HCT116 (cell line): Measurements from ENCODE around the gene CROCC. TPM values are rescaled to one million over a fixed set of nuclear protein-coding genes. Genes with fewer than 3 reads are reported as not detected.

Experiments
- ATAC-seq: fragments of 200-7000 bp; cut with Tn5 transposase; 2 replicates; pipeline ENCODE4 v1.9.1; 2020; ENCODE audit warnings: mild to moderate bottlenecking, moderate library complexity
- BruUV-seq: library from RNA; stranded (reverse); fragments of 400-500 nt; replicated peaks from 2 replicates; lab custom pipeline; 2021; lab: Mats Ljungman, UMichigan
- CTCF ChIA-PET: fragments of 300-600 bp; sonication (Branson Sonifier 250); formaldehyde crosslinking; loops from one replicate; lab custom pipeline; 2021; ENCODE audit warnings: antibody characterized with exemption; lab: Charles Lee
- POLR2A ChIA-PET: fragments of 300-600, 350-600 bp; sonication (Branson Sonifier 250); formaldehyde crosslinking; loops from one replicate; lab custom pipeline; 2021; ENCODE audit warnings: antibody characterized with exemption; lab: Charles Lee
- RAD21 ChIA-PET, 2 experiments: fragments of 300-600 bp; sonication (Branson Sonifier 250); formaldehyde crosslinking; loops; one replicate each; lab custom pipeline; 2023; ENCODE audit warnings: low total read pairs in 2 of 2; ENCODE audit not compliant: uncharacterized antibody in 2 of 2, unreplicated experiment in 2 of 2, low non-redundant PET in 1 of 2; lab: Charles Lee
- DNase-seq: peaks from one replicate; pipeline ENCODE4 v3.0.0-alpha.2; 2010; ENCODE audit warnings: low read depth, low spot score
- H2AFZ ChIP-seq: fragments of 200-600 bp; shearing (Covaris generic), sonication (generic); 2 replicates; pipeline ENCODE4 v1.6.1; 2017; ENCODE audit warnings: low read depth, mixed run types, mixed read lengths, antibody characterized with exemption, low read length; ENCODE audit not compliant: poor library complexity, severe bottlenecking
- H3K27ac ChIP-seq: 2 replicates; pipeline ENCODE4 v1.5.1; 2012; ENCODE audit warnings: low read depth, low read length
- H3K27me3 ChIP-seq: fragments of 200-600 bp; sonication (generic); 2 replicates; pipeline ENCODE4 v1.6.1; 2016; ENCODE audit warnings: mixed run types, low read length, mixed read lengths; ENCODE audit not compliant: insufficient read depth
- H3K36me3 ChIP-seq, 2 experiments: fragments of 200-500 bp in 1 of 2; fragments of 200-600 bp in 1 of 2; sonication (Bioruptor generic) in 1 of 2; sonication (generic) in 1 of 2; 2 replicates each; pipeline versions ENCODE4 v1.5.1 to v1.6.1; 2014 to 2016; ENCODE audit warnings: low read length in 2 of 2, inconsistent platforms in 1 of 2, mixed read lengths in 1 of 2, mixed run types in 1 of 2; ENCODE audit not compliant: insufficient read depth in 2 of 2, control insufficient read depth in 1 of 2
- H3K4me1 ChIP-seq, 2 experiments: fragments of 200-600 bp in 1 of 2; sonication (generic) in 1 of 2; 2 replicates each; pipeline versions ENCODE4 v1.5.1 to v1.6.1; 2012 to 2017; ENCODE audit warnings: low read length in 2 of 2, inconsistent platforms in 1 of 2, mild to moderate bottlenecking in 1 of 2, mixed read lengths in 1 of 2, mixed run types in 1 of 2, moderate library complexity in 1 of 2; ENCODE audit not compliant: insufficient read depth in 2 of 2, control insufficient read depth in 1 of 2
- H3K4me2 ChIP-seq: fragments of 200-600 bp; sonication (generic); 2 replicates; pipeline ENCODE4 v1.6.1; 2017; ENCODE audit warnings: mixed run types, low read length, mixed read lengths
- H3K4me3 ChIP-seq, 2 experiments: fragments of 200-600 bp in 1 of 2; sonication (generic) in 1 of 2; replicated peaks in 1 of 2; 2 replicates each; pipeline ENCODE4 v1.5.1; 2011 to 2016; ENCODE audit warnings: low read length in 2 of 2, control low read depth in 1 of 2, low read depth in 1 of 2, mild to moderate bottlenecking in 1 of 2, mixed read lengths in 1 of 2, mixed run types in 1 of 2
- H3K79me2 ChIP-seq: fragments of 200-600 bp; sonication (generic); 2 replicates; pipeline ENCODE4 v1.6.1; 2017; ENCODE audit warnings: mild to moderate bottlenecking, mixed run types, low read length, moderate library complexity, mixed read lengths; ENCODE audit not compliant: insufficient read depth
- H3K9ac ChIP-seq: fragments of 200-600 bp; sonication (generic); 2 replicates; pipeline ENCODE4 v1.6.1; 2016; ENCODE audit warnings: low read length, mixed read lengths
- H3K9me2 ChIP-seq: fragments of 200-600 bp; sonication (generic), shearing (Covaris generic); 2 replicates; pipeline ENCODE4 v1.6.1; 2017; ENCODE audit warnings: mixed run types, mild to moderate bottlenecking, moderate library complexity; ENCODE audit not compliant: insufficient read depth
- H3K9me3 ChIP-seq, 2 experiments: fragments of 200-500 bp in 1 of 2; fragments of 200-600 bp in 1 of 2; sonication (Bioruptor generic) in 1 of 2; sonication (generic) in 1 of 2; 2 replicates each; pipeline ENCODE4 v1.6.1; 2014 to 2017; ENCODE audit warnings: low read length in 2 of 2, mixed read lengths in 2 of 2, inconsistent platforms in 1 of 2, low read depth in 1 of 2, mild to moderate bottlenecking in 1 of 2, mixed run types in 1 of 2, moderate library complexity in 1 of 2; ENCODE audit not compliant: control insufficient read depth in 1 of 2, insufficient read depth in 1 of 2
- H4K20me1 ChIP-seq: fragments of 200-600 bp; sonication (generic), shearing (Covaris generic); 2 replicates; pipeline ENCODE4 v1.6.1; 2017; ENCODE audit warnings: mixed run types, mild to moderate bottlenecking, moderate library complexity; ENCODE audit not compliant: insufficient read depth
- CEBPB ChIP-seq: IDR thresholded peaks from 2 replicates; pipeline ENCODE4 v1.6.1; 2012; ENCODE audit warnings: low read depth
- CTCF ChIP-seq, 3 experiments: fragments of 200-600 bp in 1 of 3; sonication (generic) in 1 of 3; IDR thresholded peaks in 2 of 3; conservative IDR thresholded peaks in 1 of 3; 2 replicates each; pipeline ENCODE4 v1.5.1; 2012 to 2017; ENCODE audit warnings: low read depth in 2 of 3, low read length in 2 of 3, antibody characterized with exemption in 1 of 3, borderline replicate concordance in 1 of 3, control low read depth in 1 of 3, mild to moderate bottlenecking in 1 of 3, mixed read lengths in 1 of 3, mixed run types in 1 of 3, moderate library complexity in 1 of 3; ENCODE audit not compliant: insufficient read depth in 1 of 3
- EZH2 ChIP-seq: fragments of 200-600 bp; sonication (generic); IDR thresholded peaks from 2 replicates; pipeline ENCODE4 v1.6.1; 2017; ENCODE audit warnings: antibody characterized with exemption, mixed run types
- FOSL1 ChIP-seq: IDR thresholded peaks from 2 replicates; pipeline ENCODE4 v1.6.1; 2012; ENCODE audit warnings: low read depth
- RAD21 ChIP-seq: IDR thresholded peaks from 2 replicates; pipeline ENCODE4 v1.6.1; 2012; ENCODE audit warnings: low read depth, mild to moderate bottlenecking
- SIN3A ChIP-seq: IDR thresholded peaks from 2 replicates; pipeline ENCODE4 v1.6.1; 2012; ENCODE audit warnings: low read depth
- SP1 ChIP-seq: IDR thresholded peaks from 2 replicates; pipeline ENCODE4 v1.6.1; 2012; ENCODE audit warnings: low read depth
- intact Hi-C: fragments of 100-400 bp; cut with micrococcal nuclease; formaldehyde crosslinking; loops from 2 replicates; pipeline ENCODE4 v1.10.0; 2022
- total RNA-seq: library from RNA; stranded (reverse); gene quantifications from one replicate; pipeline ENCODE4 v1.2.1, GENCODE V29; 2021; ENCODE audit not compliant: unreplicated experiment
- TF ChIP-seq, protein P1 (sequence below): IDR thresholded peaks from 2 replicates; pipeline ENCODE4 v1.6.1; 2012

Gene CROCC
- total RNA-seq, 1 experiment from 2014 or later = 30.1 TPM

DNA sequence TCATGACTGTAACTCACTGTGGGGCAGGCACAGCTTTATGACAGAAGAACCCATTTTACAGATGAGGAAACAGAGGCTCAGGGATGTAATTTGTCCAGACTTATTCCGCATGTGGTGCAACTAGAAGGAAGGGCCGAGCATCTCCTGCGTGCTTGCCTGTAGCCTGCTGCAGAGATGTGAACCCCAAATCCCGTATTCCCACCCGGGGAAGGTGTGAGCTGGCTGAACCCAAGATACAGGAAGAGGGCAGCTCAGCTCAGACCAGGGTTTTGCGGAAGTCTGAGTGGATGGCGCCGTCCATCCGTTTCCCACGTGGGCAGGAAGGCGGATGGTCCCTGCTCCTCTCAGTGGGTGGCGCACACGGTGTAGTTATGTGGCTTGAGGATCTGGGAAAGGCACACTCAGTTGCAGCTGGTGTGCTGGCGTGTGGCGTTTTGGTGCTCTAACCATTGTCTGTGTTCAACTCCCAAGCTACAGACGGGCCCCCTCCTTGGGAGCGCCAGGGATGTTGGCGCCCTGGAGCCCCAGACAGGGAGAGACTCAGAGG is 1.2 kb downstream of the CROCC start (continued):
- TF ChIP-seq, protein P1, sequence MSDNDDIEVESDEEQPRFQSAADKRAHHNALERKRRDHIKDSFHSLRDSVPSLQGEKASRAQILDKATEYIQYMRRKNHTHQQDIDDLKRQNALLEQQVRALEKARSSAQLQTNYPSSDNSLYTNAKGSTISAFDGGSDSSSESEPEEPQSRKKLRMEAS = no peak
- TF ChIP-seq RAD21 (no peak), EZH2 (no peak), SP1 (no peak), CTCF (IDR thresholded peaks at IDR 0.05 in 2 of 3, conservative IDR thresholded peaks at IDR 0.05 in 1 of 3; ENCODE audit: borderline replicate concordance in 1 of 3, insufficient read depth in 1 of 3, low read depth in 2 of 3, low read length in 2 of 3) (no peak), CEBPB (no peak), FOSL1 (no peak)

GRCh38 chr1:16924216-16924918 is 2.6 kb downstream of the CROCC start:
- no peak overlapping the region for H2AFZ ChIP-seq
- no TSS peak for BruUV-seq
- POLR2A ChIA-PET = no interaction called here
- no peaks in the 10 kb centered on the region for H3K79me2 ChIP-seq
- no peak overlapping the region for H3K4me2 ChIP-seq
- no peak for DNase-seq
- no peak overlapping the region for H3K4me3 ChIP-seq
- ATAC-seq = no peak
- RAD21 ChIA-PET = no interaction called here
- peaks cover 6 to 17% of the 10 kb centered on the region in 2 experiments for H3K4me1 ChIP-seq
- 0 out of 4 replicates have a peak, but pooled peaks cover 0 to 3% of the 10 kb centered on the region in 2 experiments for H3K36me3 ChIP-seq
- CTCF ChIA-PET = interaction anchor here (0.7 to 0.9 kb wide), 2 partner anchors 28 to 304 kb away, joined by 3 read pairs; no protein-coding TSS in a partner anchor
- H3K9me3 ChIP-seq = no peaks in the 10 kb centered on the region
- TF ChIP-seq SIN3A (no peak), RAD21 (no peak)
- intact Hi-C loops = no loop called here
- no peaks in the 10 kb centered on the region for H4K20me1 ChIP-seq
- H3K27me3 ChIP-seq = no peaks in the 10 kb centered on the region
- no peak overlapping the region; the same call in 1 of the 2 replicates for H3K27ac ChIP-seq
- no peak overlapping the region for H3K9ac ChIP-seq
- H3K9me2 ChIP-seq = no peaks in the 10 kb centered on the region
